G401.6 (cell line): ENCODE results near the gene R3HCC1L.

Experiments
- FAIRE-seq: peaks from 2 replicates; lab custom pipeline; 2012; peaks lifted over from hg19 to GRCh38; lab: Jason Lieb, UNC

R3HCC1L gene

DNA sequence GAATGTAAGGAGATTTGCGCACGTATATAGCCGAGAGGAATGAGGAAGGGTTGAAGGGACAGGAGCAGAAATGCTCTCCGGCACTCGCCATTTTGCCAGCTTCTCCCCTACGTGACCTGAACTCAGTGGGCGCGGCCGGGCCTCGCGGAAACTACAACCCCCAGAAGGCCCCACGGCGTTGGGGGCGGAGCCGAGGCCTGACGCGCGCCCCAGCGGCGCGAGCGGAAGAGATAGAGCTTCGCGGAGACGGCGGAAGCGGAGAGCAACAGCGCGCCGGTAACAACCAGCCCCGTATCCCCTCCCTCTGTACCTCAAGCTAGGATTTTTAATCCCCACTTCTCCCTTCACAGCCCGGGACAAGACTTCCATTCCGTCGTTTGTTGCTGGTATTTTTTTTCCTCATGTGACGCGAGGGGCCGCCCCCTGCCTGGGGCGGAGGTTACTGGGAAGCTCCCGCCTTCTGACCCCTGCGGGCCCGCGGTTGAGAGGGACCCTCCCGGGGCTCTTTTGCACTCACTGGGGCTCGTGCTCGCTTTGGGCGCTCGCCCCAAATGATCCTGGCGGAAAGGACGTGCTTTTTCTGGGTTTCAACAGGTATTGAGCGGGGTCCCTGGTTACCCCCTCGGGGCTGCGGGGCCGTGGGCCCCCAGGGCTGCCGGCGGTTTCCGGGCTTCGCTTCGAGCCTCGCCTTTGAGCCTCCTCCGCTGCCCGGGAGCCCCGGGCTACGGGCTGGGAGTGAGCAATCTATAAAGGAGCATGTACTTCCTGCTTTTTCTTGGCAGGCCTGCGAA lies at the start of gene R3HCC1L:
Gene R3HCC1L, plus strand, starts transcription at position 227 of the 791 bp plus-strand sequence. CDS start 73,458 bp downstream, outside the sequence.
- peak; percentile 77 for FAIRE-seq

GRCh38 chr10:98085238-98085637 lies 49.2 kb upstream of the R3HCC1L start:
- FAIRE-seq = no peak

DNA sequence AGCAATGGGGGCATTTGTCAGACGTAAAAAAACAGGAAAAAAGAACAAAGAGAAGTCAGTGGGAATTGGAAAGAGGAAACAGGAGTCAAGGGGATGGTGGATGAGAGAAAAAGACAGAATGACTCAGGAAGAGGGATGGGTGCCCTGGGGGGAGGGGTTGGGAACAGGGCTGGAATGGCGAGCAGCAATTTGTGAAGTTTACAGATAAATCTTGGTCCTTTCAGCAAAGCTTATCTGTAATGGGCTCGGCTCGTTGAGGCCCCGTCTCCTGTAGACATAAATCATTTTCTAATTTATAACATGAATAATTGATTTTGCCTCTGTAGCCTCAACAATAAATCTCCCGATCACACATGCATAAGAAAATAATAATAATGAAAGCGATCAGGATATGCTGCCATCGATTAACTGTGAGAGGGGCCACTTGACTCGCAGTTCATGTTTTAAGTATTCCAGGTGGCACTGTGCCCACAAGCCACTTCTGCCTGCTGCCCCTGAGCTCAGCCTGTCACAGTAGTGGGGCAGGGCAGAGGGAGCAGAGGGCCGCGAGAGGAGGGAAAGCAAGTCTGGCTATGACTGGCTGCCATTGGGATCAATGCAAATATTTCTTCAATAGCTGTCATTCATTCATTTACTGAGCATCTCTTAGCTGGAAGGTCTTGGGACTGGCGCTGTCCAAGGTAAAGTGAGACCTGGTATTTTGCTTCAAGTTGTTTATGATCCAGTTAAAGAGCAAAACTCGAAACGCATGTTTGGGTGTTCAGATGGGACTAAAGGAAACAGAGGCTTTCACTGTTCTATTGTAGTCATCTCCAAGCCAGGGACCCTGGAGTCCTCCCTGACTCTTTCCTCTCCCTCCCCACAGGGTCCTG lies 47.4 kb upstream of the R3HCC1L start:
- FAIRE-seq = no peak

- no peak for FAIRE-seq
These were observed 46.1 kb upstream of the R3HCC1L start for GRCh38 chr10:98088186-98088971.

DNA sequence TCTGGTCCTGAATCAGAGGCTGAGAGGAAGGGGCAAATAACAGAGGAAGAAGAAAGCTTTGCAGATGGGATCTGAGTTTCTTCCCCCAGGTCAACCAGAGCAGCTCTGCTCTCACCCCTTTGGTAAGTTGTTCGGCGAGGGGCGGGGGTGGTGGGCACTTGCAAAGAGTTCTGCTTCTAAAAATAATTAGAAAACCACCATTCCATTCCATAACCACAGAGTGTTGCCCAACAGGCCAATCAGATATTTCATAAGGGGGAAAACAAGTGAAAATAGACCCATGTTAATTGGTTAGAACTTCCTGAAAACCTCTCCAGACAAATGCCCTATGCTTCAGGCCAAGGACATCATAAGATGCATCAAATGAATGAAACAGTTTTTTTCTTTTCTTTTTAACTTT lies 43.6 kb upstream of the R3HCC1L start:
- no peak for FAIRE-seq

GRCh38 chr10:98096316-98096715 lies 38.1 kb upstream of the R3HCC1L start:
- FAIRE-seq = no peak

DNA sequence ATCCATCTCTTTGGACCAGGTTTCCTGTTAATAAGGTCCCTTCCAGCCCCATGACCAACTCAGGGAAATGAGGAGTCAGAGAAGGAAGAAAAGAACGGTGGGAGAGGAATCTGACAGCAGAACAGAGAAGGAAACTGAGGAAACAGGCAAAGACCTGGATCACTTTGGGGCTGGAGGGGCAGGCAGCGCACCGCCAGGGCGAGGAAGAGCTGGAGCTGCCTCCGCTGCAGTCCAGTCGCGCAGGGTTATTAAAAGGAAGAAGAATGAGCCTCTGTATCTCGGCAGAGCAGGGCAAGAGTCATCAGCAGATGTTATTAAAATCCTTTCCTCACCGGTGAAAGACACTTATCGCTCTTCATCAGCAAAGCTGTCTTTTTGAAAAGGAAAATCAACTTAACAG lies 37.7 kb upstream of the R3HCC1L start:
- FAIRE-seq = no peak

DNA sequence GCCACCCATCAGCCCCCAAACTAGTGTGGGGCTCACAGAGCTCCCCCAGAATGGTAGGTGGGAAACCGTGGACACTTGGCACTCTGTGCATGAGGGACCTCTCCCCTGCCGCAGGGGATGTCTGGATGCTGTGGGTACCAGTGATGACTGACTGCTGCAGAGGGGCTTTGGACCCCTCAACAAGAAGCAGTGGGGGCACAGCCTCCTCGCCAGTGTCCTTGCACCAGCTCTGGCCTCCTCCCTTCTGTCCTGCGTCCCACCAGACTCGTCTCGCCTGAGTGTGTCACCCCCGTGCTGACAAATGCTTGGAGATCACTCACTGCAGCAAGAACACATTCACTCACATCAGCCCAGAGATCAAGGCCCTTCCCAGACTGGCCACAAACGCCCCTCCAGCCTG lies 37.3 kb upstream of the R3HCC1L start:
- FAIRE-seq = no peak

DNA sequence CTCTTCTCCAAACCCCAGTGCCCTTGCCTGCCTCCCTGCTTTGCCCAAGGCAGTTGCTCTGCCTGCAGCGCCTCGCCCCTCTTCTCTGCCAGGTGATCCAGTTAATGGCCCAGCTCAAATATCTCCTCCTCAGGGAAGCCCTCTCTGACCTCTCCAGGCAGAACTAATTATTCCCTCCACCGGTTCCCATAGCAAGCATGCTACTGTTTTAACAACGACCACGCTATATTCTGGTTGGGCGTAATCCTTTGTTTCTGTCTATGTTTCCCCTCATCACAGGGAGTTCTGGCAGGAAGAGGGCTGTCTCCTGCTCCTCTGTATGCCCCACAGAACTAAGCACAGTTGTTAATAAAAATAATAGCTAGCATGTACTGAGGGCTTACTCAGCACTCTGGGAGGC lies 36.8 kb upstream of the R3HCC1L start:
- FAIRE-seq = no peak

- FAIRE-seq = no peak
These were observed 36.2 kb upstream of the R3HCC1L start for GRCh38 chr10:98098247-98098646.

DNA sequence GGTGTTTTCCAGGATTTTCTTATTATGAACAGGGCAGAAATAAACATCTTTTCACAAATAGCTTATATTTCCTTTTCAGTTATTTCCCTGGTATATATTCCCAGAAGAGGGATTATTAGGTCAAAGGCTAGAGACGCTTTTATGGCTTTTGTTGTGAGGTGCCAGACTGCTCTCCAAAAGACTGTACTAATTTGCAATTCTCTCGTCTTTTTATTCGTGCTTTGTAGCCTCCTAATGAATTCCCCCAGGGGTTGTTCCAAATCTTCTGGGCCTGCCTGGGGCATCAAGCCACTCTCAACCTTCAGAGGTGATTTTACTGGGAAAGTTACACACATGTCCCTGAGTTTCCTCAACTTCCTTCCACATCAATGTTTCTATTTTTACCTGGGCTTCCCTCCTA lies 34.0 kb upstream of the R3HCC1L start:
- FAIRE-seq = no peak

- FAIRE-seq = no peak
These were observed 33.1 kb upstream of the R3HCC1L start for GRCh38 chr10:98101366-98101765.

DNA sequence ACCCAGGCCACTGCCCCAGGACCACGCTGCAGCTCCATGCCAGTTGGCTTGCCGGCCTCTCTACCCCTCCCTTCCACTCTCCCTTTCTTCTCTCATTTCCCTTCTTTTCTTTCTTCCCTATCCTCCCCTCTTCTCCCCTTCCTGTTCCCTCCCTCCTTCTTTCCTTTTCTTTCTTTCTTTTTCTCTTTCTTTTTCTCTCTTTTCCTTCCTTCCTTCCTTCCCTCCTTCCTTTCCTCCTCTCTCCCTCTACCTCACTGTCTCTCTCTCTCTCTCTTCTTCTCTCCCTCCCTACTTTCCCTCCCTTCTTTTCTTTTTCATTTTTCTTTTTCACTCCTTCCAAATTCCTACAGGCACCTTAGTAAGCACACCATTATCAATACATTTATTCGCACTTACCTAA lies 30.3 kb upstream of the R3HCC1L start:
- no peak for FAIRE-seq

GRCh38 chr10:98106531-98106930 lies 27.9 kb upstream of the R3HCC1L start:
- no peak for FAIRE-seq

DNA sequence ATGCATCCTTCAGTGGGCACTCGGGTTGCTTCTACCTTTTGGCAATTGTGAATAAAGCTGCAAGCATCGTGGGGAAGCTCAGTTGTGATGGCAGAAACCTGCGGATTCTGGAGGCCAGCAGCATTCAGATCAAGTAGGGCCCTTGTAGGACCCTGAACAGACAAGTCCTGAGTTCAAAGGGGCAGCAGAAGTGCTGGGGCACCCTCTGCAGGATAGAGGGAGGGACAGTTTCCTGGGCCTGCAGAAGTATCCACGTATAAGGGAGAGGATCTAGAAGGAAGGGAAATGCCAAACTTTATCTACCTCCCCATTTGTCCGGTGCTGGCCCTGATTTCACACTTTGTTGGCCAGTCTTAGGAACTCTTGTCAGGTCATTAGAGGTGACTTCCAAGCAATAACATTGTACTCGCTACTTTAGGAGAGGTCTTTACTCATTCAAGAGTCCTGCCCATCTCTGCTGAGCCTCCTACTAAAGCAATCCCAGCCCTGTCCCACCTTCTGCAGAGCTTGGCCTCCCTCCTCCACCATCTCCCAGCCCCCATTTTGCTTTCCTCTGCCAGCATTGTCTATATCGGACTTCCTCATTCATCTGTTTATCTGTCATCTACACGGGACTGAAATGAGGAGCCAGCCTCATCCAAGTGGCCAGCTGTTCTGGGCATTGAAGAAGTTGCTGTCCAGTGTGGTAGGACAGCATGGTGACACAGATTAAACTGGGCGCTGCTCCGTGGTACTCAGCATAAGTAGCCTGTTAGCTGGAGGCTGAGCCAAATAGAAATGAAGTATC lies 26.6 kb upstream of the R3HCC1L start:
- FAIRE-seq = no peak

- FAIRE-seq = no peak
These were observed 24.1 kb upstream of the R3HCC1L start for GRCh38 chr10:98110356-98110755.

DNA sequence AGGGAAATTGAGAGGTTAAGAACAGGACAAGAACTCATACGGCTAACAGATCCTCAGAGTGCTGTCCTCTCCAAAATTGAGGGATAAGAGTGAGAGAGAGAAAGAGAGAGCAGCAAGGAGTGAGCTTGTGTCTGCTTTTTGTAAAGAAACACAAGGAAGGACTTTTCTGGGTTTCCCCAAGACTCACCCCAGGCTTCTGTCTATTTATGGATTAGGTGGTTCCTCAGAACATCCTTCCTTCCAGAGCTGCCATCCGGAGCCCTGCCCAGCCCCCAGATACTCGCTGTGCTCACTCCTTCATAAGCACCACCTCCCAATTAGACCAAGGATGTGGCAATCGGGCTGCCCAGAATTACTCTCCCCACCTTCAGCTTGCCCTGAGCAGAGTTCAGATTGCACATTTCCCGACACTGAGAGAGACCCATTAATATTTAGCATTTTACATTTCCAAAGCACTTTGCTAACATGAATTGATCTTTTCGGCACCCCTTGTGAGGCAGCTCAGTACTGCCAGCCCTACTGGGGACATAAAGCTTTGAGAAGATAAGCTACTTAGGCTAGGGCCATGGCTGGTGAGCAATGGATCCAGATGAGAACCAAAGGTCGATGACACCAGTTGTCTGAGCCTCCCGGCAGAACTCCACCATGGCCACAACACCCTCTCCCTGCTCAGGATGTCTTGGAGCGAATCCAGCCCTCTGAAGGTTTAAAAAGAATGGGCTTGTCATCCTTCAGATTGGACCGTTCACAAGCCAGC lies 19.2 kb upstream of the R3HCC1L start:
- no peak for FAIRE-seq

GRCh38 chr10:98119891-98120290 lies 14.6 kb upstream of the R3HCC1L start:
- FAIRE-seq = no peak

DNA sequence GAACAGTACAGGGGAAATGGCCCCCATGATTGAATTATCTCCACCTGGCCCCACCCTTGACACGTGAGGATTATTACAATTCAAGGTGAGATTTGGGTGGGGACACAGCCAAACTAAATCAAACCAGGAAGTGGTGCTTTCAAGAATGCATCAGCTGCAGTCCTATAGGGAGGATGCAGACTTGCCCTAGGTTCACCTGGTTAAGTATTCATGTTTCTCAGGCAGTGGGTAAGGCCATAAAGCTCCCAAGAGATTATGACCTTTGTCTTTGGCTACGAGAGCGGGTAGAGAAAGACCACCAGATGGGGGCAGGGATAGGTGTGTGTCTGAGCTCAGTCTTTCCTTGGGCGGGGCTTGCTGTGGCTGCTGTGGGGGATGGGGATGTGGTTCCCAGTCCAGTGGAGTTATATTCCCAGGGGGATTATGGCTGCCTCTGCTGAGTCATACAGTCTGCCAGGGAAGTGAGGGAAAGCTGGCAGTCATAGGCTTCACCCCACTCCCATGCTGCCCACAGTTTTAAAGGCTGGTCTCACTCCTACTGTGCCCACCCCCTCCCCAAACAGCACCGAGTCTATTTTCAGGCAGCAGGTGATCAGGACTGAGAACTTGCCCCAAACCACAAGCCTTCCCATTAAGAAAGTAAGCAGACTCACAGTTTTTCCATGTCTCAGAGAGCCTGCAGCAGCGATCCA lies 8.4 kb upstream of the R3HCC1L start:
- no peak for FAIRE-seq

GRCh38 chr10:98128802-98129201 lies 5.7 kb upstream of the R3HCC1L start:
- no peak for FAIRE-seq
